ENCODE data around the gene TMEM63B. TPM values are rescaled to one million over a fixed set of nuclear protein-coding genes. Genes with fewer than 3 reads are reported as not detected.
"Not testable (repeated sequence)": the region's sequence is repeated elsewhere in the genome, so short reads cannot be mapped to it uniquely, and the experiment has no call there.

TMEM63B gene
- total RNA-seq, 1 experiment from 2014 or later: 25.5 TPM

DNA sequence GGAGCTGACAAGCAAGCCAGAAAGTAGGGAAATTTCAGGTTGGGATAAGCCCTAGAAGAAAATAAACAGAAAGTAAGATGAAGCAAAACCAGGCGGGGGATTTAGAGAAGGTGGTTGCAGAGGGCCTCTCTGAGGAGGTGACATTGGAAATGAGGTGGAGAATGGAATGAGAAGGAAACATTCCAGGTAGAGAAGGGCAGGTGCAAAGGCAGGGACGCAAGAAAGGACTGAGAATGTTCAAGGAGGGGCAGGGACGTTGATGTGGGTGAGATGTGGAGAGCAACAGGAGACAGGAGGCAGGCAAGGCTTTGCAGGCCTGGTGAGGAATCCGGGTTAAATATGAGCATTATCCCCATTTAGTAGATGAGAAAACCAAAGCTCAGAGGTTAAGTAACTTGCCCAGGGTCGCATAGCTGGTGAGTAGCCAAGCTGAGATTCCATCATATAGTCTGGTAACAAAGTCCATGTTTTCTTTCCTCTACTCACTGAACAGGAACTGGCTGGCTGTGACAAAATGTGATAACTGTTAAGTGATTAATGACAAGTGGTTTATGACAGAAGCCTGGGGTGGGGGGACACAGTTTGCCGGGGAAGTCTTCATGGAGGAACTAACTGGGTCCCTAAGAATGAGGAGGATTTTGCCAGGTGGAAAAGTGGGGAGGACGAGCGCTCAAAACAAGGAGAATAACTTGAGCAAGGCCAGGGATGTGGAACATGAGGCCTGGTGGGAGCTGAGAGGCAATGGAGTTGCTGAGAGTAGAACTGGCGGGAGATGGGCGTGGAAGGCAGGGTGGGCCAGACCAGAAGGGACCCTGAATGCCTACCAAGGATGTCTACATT, 32.7 kb upstream of the TMEM63B start:
- no peak for DNase-seq (ENCODE audit: low read depth)

- not testable (repeated sequence) for DNase-seq (ENCODE audit: low read depth)
These were observed 32.1 kb upstream of the TMEM63B start for GRCh38 chr6:44095243-44095623.

DNA sequence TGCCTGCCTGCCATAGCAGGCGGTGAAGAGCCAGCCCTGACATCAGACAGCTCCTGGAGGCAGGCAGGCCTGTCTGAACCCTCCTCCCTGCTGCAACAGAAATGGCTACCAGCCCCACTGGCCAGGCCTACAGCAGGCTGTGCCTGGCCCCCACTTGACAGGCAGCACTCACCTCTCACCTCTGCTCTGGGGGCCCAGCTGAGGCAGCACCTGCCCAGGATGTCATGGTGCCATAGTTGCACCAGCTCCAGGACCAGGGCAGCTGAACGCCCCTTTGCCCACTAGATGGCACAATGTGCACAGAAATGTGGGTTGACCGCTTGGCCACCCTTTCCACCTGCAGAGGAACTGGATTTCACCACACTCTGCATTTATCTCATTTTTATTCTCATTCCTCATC, 30.7 kb upstream of the TMEM63B start:
- peak; percentile 81 for DNase-seq (ENCODE audit: low read depth)

DNA sequence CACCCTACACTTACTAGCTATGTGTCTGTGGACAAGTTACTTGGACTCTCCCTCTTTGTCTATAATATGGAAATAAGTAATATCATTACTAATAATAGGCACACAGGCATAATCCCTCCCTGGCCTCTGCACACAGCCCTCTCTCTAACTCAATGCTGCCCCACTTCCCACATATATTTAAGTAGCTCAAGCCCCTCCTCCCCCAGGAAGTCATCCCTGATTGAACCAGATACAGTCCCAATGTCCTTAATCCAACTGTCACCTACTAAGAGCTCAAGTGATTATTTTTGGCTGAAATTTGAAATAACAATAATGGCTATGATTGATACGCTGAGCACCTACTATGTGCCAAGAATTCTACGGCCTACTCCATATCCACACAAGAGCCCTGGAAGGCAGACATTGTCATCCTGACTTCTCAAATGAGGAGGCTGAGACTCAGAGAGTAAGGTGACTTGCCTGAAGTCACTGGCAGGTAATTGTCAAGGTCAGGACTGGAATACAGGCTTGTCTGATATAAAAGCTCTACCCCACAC, 29.5 kb upstream of the TMEM63B start:
- no peak for DNase-seq (ENCODE audit: low read depth)

GRCh38 chr6:44099192-44099591, 28.2 kb upstream of the TMEM63B start:
- DNase-seq (ENCODE audit: low read depth): no peak

- DNase-seq (ENCODE audit: low read depth): no peak
These were observed 27.2 kb upstream of the TMEM63B start for GRCh38 chr6:44100088-44100550.

GRCh38 chr6:44101832-44102231, 25.5 kb upstream of the TMEM63B start:
- no peak for DNase-seq (ENCODE audit: low read depth)

DNA sequence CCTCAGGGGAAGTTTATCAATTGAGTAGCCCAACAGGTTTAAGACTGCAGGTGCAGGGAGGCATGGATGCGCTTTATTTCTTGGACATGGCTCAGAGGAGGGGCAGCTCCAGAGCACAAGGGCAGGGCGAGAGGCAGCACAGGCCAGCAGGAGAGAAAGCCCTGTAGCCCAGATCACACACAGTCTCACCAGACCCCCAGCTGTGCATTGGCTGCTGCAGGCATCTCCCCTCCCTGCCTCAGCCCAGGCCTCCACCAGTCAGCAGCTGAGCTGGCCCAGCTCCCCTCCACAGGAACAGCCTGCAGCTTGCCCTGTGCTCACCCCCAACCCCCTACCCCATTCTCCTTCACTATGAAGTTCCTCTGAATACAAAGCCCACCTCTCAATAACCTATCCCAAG, 24.8 kb upstream of the TMEM63B start:
- no peak for DNase-seq (ENCODE audit: low read depth)

GRCh38 chr6:44104481-44105021, 22.8 kb upstream of the TMEM63B start:
- DNase-seq (ENCODE audit: low read depth): no peak

- no peak for DNase-seq (ENCODE audit: low read depth)
These were observed 22.2 kb upstream of the TMEM63B start for GRCh38 chr6:44105146-44105545.

- DNase-seq (ENCODE audit: low read depth): no peak
These were observed 21.2 kb upstream of the TMEM63B start for GRCh38 chr6:44105993-44106740.

DNA sequence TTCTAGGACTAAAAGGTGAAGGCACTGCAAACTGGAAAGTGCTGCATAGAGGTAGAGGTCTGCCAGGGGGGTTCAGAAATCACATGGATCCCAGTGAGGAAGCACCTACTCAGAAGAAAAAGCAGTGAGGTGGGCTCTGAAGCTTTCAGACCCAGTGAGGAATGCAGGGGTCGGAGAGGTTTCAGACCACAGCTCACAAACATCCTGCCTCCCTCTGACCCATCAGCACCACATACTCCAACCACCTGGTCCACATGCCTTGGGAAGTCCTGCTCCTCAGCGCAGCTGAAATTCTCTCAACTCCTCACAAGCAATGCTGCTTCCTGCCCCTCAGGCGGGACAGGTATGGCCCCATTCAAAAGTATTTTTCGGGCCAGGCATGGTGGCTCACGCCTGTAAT, 20.3 kb upstream of the TMEM63B start:
- DNase-seq (ENCODE audit: low read depth): no peak

DNA sequence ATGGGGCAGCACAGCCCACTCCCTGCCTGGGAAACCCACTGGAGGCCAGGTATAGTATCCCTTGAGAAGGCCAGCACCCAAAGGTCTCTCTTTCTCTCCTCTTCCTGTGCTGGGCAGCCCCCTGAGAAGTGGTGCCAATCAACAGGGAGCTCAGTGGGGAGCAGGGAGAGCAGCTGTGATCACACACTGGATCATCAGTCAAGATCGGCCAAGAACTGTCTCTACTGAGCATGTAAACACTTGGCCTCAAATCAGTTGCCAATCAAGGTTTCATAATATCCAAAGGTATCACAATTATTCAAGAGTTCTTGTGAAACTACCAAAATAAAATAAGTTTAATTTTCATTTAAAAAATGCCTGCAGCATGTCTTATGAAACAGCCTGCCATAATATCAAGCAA, 18.9 kb upstream of the TMEM63B start:
- DNase-seq (ENCODE audit: low read depth): no peak

GRCh38 chr6:44109212-44109611, 18.1 kb upstream of the TMEM63B start:
- DNase-seq (ENCODE audit: low read depth): no peak

DNA sequence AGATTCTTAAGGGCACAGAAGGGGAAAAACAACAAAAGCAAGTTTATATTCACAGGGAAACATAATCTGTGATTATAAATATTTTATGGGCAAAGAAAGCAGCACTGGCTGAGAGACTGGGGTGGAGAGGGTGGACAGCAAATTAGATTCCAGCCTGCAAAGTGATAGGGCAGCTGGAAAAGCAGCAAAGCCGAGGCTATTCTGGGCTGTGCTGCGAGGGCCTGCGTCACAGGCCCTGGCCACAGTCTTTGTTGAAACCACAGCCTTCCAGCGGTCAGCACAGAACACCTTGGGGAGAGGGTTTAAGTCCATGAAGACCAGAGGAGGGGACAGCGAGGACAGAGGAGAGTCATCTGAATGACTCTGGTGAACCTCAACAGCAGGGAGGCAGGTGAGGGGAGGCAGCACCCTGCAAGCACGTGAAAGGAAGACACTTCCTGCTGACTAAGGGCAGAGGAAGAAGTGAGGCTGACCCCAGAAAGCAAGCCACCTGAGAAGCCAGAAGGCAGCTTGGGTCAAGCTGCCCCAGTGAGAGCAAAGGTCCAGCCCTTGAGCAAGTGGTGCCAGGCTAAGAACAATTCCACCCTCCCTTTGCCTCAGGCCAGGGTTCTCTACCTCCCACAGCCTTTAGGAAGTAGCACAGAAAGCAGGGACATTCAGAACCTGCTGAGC, 17.2 kb upstream of the TMEM63B start:
- no peak for DNase-seq (ENCODE audit: low read depth)

GRCh38 chr6:44110966-44111365, 16.4 kb upstream of the TMEM63B start:
- no peak for DNase-seq (ENCODE audit: low read depth)

GRCh38 chr6:44111434-44112417, 15.6 kb upstream of the TMEM63B start:
- no peak for DNase-seq (ENCODE audit: low read depth)

GRCh38 chr6:44113414-44113813, 13.9 kb upstream of the TMEM63B start:
- DNase-seq (ENCODE audit: low read depth): no peak

DNA sequence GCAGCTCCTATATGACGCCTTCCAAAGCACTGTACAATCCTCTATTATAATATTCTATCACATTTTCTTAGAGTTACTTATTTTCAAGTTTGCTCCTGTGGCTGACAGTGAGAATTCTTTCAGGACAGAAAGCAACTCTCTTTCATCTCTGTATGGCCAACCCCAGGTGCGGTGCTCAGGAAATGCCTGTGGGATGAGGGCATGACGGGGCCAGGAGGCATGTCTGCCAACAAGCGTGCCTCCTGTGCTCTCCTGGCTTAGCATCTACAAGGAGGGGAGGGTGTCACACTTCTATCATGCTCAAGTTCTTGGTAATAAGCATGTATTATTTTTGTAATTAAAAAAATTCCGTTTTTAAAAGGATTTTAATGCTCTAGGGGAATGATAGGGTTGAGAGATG, 11.5 kb upstream of the TMEM63B start:
- DNase-seq (ENCODE audit: low read depth): peak; percentile 93

DNA sequence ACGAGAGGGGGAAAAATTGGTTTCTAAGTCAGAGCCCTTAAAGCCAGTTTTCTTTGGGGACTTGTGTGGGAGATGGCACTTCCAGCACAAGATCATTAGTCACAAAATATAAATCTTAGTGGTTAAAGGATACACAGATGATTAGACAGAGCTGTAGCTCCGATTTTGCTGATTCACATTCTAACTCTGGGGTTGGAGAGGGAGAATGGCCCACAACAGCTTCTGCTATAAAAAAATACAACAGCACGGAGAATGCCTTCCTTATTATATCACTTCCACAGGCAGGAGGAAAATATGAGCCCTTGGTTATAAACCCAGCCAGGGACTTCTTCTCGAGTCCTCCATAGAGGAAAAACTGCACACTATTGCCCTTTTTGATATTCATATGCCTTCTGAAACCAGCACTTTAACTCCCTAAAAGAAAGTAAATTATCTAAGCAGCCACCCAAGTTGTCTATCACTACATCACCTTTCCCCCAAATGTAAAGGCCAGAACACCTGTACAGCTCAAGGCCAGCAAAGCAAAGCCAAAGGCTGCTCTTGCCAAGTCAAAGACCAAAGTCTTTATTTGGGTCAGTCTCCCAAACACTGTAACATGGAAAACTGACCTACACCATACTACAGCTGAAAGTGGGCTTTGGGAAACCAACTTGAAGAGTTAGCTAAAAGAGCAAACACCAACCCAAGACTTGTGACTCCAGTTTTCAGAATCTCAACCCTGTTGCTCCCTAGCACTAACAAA, 10.5 kb upstream of the TMEM63B start:
- DNase-seq (ENCODE audit: low read depth): peak; percentile 85

All from Daoy (cell line).